Amniotic stem cell (primary cell): ENCODE results near the gene GRIN1.

Source experiments
- DNase-seq: peaks from one replicate; lab custom pipeline; 2025; lab: John Stamatoyannopoulos, UW

Gene GRIN1

DNA sequence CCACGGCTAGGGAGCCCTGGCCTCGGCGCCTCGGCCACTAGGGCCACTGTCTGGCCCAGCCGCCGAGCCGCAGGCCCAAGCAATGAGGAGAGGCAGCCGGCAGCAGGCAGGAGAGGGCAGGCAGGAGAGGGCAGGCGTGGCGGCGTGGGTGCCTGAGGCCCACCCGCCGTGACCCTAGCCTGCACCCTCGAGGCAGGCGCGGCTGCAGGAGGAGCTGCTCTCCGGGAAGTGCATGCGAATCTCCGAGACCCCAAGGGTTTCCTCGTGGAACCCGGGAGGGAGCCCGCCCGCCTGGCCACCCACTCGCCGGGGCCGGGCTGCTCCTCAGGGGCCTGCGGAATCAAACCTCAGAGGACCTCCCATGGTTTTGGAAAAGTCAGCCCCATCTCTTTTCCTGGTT lies 9.3 kb downstream of the GRIN1 start:
- DNase-seq = no peak

DNA sequence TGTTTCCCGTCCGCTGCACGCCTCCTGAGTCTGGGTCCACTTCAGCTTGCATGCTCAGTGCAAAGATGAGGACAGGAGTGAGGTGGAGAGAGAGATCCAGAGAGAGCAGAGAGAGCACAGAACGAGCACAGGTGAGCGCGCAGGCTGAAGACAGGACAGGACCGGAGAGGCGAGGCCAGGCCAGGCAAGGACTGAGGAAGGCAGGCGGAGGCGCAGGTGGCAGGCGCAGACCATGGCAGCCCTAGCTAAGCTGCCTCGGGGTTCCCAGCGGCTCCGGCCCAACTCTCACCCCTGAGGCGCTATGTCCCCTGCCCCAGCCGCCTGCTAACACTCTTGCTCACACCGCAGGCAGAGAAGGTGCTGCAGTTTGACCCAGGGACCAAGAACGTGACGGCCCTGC lies 9.7 kb downstream of the GRIN1 start:
- DNase-seq = no peak

DNA sequence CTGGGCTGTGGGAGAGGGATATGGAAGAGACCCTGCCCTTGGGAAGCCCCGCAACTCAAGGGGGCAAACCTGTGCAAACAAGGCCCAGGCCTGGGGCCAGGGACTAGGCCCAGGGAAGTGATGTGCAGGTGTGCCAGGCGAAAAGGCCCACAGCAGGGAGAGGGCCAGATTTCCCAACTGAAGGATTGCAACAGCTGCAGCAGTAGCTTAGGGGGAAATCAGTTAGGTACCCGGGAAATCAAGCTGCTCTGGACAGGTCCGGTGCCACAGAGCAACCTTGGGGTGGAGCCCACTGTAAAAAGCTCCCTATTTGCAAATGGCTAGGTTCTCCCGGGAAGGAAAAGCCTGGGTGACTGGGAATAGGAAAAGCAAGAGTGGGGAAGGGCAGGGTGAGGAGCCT lies 10.4 kb downstream of the GRIN1 start:
- DNase-seq = no peak

- DNase-seq = no peak
Measured at GRCh38 chr9:137149942-137150616, 11.1 kb downstream of the GRIN1 start.

GRCh38 chr9:137150617-137151457 lies 11.9 kb downstream of the GRIN1 start:
- no peak for DNase-seq

- DNase-seq = no peak
Measured at GRCh38 chr9:137152844-137153405, 14.0 kb downstream of the GRIN1 start.

- DNase-seq = no peak
Measured at GRCh38 chr9:137156567-137157375, 17.8 kb downstream of the GRIN1 start.

- DNase-seq = no peak
Measured at GRCh38 chr9:137157618-137158415, 18.9 kb downstream of the GRIN1 start.

- DNase-seq = no peak
Measured at GRCh38 chr9:137158625-137159024, 19.7 kb downstream of the GRIN1 start.

- DNase-seq = no peak
Measured at GRCh38 chr9:137159105-137160053, 20.4 kb downstream of the GRIN1 start.

- no peak for DNase-seq
Measured at GRCh38 chr9:137160054-137160425, 21.1 kb downstream of the GRIN1 start.

- DNase-seq = no peak
Measured at GRCh38 chr9:137160716-137161557, 22.0 kb downstream of the GRIN1 start.

DNA sequence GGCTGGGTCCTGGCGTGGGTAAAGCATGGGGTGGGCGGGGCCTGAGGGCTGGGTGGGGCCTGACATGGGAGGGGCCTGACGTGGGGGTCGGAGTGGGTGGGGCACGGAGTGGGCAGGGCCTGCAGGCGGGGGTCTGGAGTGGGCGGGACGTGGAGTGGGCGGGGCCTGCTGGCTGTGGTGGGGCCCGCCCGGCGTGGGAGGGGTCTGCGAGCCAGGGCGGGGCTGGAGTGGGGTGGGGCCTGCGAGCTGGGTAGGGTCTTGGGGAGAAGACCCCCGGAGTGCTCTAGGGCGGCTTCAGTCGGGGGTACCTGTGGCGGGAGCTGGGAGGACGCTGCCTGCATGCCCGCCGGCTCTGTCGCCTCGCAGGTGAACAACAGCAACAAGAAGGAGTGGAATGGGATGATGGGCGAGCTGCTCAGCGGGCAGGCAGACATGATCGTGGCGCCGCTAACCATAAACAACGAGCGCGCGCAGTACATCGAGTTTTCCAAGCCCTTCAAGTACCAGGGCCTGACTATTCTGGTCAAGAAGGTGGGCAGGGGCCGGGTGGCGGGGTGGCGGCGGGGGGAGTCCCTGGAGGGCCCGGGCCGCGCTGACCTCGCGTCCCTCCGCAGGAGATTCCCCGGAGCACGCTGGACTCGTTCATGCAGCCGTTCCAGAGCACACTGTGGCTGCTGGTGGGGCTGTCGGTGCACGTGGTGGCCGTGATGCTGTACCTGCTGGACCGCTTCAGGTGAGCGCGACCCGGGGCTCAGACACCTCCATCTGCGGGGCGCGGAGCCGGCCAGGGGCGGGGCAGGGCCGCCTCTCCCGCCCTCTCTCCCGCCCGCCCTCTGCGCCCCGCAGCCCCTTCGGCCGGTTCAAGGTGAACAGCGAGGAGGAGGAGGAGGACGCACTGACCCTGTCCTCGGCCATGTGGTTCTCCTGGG lies 22.9 kb downstream of the GRIN1 start:
- no peak for DNase-seq

- DNase-seq = no peak
Measured at GRCh38 chr9:137162505-137163364, 23.8 kb downstream of the GRIN1 start.

DNA sequence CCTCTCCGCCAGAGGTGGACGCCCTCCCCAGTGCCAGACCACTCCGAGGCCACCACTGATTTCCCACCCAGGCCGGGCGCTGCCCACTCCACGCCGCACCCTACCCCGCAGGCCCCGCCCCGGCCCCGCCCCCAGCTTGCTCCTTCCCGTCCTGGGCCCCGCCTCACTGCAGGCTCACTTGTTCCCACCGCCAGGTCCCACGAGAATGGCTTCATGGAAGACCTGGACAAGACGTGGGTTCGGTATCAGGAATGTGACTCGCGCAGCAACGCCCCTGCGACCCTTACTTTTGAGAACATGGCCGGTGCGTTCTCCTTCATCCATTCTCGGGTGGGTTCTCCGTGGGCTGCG lies 24.4 kb downstream of the GRIN1 start:
- DNase-seq = no peak

DNA sequence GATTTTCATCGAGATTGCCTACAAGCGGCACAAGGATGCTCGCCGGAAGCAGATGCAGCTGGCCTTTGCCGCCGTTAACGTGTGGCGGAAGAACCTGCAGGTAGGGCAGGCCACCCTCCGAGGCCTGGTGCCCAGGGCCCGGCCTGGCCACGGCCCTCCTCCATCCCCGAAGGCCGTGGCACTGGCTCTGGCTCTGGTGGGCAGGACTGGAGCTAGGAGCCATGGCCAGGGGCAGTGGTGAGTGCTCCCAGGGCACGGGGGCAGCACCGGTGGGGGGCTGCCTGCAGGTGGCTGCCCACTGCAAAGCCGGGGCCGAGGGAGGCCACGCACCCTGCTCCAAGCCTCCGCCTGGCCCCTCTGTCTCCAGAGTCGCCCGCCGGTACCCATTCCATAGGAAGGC lies 24.9 kb downstream of the GRIN1 start:
- no peak for DNase-seq
